Putamen (tissue), 1 donor: ENCODE results near the gene OSBPL7.

Experiments
- DNase-seq: peaks from one replicate; pipeline ENCODE4 v3.0.0-alpha.2; 2016; ENCODE audit warnings: low spot score

The OSBPL7 gene

DNA sequence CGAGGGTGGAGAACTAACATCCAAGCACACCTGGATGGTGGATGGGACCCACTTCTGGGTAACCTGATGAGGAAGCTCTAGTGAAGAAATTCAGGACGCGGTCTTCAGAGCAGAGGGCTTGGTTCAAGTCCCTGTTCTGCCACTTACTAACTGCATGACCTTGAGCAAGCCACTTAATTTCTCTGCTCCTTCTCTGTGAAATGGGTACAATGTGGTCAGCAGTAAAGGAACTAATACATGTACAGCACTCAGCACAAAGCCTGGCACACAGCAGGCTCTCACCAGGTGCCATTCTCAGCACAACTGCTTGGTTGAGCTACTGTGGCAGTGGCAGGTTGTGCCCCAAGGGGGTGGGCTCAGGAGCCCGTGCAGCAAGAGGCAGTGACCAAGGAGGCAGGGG, 1.9 kb upstream of the OSBPL7 start:
- no peak for DNase-seq

DNA sequence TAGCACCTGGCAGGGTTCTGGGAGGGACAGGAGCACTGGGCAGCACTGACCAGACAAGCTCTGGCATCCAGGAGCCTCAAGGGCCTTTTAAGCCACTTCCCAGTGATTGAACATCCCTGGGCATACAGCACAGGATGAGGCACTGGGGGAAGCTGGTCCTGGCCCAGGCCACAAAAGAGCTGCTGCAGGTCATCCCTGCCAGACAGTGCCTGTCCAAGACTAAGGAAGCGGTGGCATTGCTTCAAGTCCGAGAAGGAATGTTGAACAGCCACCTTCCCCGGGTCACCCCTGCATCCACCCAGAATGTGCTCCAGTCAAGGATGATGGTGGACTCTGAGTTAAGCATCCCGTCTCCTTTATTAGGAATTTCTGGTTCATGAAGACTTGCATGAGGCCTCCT, 1.2 kb upstream of the OSBPL7 start:
- no peak for DNase-seq

DNA sequence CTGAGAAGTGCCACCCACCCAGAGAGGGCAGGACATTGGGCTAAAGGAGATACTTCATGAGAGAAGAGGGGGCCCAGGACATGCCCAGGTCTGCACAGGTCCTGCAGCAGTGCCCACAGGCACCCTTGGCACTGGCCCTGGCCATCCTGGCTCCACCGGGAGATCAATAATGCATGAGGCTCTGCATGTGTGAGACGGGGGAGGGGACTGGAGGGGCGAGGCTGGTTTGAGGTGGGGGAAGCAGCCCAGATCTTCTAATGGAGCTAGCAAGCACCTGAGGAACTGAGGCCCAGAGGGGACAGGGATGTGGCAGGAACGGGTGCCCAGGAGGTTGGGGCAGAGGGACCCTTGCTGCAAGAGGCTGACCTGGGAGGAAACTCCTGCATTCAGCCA, 567 bp downstream of the OSBPL7 start:
- no peak for DNase-seq

DNA sequence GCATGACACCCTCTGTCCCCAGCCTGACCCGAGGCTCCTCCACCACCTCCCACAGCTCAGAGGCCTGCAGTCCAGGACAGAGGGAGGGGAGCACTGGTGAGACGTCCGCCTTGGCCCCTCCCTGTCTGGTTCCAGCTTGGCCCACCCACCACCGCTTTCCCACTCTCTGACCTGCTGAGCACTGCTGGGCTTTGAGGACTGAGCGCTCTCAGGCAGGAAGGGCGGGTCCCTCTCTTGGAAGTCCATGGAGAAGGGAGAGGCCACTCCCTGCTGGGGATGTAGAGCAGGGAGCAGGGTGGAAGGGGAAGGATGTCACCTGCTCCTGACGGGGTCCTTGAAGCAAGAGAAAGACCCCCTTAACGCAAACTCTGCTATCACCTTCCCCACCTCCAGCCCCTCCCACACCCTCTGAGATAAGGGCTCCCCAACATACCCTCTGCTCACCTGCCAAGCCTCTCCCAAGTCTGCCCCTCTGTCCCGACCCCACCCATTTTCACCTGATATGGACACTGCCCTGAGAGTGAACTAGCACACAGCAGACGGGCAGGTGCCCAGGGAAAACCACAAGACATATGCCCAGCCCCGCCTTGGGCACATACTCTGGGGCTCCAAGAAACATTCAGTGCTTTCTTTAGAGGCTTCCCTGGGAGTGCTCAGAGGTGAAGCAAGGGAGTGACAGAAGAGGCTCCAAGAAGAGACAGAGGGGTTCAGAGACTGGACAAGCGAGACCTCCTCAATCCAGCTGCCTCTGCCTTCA, 1.4 kb downstream of the OSBPL7 start:
- DNase-seq = no peak

DNA sequence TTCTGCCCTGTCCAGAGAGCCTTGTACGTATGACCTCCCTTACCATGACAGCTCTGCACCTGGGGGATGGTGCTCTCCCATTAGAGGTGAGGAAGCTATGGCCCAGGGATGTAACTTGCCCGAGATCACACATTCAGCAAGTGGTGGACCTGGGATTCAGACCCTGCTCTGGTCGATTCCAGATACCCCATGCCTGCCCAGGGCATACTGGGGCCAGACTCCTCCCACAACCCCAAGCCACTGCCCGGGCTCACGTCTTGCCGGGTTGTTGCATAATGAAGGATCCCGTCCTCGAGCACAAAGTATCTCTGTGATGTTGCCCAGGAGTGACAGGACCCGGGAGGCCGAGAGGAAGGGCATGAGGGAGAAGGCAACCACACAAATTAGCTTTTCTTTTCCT, 2.1 kb downstream of the OSBPL7 start:
- no peak for DNase-seq

DNA sequence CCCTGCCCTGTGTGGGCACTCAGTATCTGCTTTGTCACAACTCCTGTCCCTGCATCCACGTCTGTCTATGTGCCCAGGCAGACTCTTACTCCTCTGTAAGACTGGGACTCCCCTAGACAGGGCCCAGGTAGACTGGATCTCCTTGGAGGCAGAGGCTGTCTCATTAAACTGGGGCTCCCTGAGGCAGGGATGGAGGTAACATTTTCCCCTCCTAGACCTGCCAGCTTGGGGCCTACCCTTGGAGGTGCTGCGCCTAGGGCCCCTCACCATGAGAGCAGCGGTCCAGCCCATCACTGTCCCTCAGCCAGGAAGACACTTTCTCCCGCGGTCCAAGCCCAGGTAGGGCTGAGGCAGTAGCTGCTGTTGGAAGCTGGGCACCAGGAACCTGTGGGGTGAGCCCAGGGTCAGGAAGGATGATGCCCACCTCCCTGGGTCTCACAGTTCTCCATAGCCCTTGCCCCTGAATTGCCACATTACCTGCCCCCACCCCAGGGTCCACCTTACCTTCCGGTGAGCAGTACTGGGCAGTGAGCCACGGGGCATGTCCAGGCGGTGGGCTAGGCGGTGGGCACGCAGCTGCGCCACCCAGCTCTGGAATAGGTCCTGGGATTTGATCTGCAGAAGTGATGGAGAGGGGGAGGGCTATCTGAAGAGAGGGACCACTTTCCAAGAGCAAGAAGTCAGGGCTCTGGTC, 3.4 kb downstream of the OSBPL7 start:
- no peak for DNase-seq

DNA sequence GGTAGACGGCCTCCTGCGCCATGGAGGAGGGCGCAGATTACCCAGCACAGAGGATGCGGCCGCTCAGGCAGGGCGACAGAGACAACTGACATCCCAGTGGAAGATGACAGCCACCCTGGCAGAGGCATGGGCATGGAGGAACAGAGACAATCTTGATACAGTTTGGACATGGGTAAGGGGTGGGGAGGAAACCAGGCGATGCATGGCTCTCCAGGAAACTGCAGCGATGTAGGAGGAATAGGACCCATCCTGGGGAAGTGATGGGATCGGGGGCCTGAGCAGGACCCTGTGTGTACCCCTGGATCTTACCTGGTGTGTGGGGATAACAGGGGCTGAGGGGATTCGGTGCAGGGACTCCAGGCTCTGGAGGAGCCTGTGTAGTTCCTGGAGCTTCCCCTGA, 4.6 kb downstream of the OSBPL7 start:
- DNase-seq = no peak

DNA sequence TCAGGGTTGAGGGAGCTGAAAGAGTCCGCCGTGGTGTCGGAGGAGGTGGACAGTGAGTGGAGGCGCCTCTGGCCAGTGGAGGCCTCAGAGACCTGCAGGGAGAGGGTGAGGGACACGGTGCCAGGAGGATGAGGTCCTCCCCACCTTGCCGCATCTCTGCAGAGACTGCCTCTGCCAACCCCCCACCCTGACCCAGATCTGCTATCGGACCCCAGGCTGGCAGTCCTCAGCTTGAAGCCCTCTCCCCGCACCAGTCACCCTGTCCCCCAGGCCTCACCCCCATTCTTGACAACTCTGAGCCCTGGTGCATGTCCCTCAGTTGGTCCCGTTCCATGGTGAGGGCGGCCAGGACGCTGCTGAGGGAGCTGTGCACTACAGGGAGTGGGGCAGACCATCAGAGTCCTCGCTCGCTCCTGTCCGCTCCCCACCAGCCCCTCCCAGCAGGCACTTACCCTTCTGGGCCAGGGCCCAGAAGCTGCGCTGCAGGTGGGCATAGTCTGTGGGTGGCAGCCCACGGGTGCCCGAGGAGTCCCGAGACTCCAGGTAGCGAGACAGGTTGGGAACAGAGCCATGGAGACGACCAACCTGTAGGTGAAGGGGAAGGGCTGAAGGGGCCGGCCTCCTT, 5.4 kb downstream of the OSBPL7 start:
- DNase-seq = no peak

DNA sequence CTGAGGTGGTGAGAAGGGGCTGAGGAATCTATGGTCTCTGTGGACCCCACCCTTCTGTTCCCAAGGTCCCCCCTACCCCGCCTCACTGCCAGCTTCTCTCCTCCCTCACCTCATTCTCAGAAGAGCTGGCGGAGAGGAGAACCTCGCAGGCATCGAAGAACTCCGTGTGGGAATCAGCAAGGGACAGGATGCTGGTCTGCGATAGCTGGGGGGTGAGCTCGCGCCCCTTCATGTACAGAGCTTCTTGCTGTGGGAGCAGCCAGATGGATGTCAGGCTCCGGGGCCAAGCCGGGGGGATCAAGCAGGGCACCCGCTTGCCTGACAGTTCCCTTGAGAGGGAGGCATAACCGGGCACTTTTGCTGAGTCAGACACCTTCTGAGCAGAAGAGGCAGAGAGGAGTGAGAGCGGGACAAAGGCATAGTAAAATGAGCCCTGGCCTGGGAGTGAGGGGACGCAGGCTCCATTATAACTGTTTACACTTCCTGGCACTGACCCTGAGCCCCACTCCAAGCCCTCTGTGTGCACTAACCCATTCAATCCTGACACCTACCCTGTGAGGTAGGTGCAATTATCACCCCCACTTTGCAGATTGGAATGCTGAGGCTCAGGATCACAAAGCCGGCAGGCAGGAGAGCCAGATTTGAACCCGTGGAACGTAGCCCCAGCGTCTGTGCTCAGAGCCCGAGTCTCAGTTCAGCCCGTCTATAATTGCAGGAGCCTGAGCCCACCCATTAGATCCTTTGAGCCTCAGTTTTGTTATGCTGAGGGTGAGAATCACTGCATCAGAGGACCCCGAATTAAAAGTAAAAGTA, 6.3 kb downstream of the OSBPL7 start:
- no peak for DNase-seq

DNA sequence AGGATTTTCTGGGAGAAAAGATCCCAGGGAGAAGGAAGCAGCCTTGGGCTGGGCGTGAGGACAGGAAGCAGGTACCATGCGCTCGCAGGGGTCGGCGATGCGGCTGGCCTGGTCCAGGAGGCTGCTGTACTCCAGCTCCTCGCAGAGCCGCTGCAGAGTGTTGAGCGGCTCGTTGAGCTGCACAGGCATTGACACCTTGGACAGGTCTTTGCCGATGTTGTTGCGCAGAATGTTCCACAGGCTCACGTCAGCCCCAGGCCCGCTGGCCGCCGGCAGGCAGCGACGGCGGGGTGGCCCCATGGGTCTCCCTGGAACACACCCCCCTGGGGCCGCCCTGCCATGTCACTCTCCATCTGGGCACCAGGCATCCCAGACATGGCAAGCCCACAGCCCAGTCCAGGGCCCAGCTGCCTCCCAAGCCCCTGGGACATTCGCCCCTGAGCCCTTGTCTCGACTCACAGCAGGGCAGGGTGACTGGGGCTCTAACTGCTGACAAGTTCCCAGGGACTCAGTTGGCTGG, 8.0 kb downstream of the OSBPL7 start:
- no peak for DNase-seq

DNA sequence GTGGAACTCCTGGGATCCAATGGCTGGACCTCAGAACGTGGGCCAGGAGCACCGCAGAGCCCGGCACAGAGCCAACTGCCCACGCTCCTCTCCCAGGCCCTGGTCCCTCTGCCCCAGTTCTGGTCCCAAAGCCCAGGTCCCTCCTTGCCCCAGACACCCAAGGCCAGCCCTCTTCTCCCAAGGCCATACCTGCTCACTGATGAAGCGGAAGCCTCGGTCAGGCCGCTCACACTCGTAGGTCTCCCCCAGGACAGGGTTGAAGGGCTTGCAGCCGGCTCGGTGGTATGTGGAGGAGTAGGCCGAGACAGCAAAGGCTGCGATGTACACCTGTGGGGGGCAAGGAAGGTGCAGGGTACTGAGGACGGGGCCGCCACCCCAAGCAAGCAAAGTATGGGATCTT, 8.5 kb downstream of the OSBPL7 start:
- DNase-seq = no peak

DNA sequence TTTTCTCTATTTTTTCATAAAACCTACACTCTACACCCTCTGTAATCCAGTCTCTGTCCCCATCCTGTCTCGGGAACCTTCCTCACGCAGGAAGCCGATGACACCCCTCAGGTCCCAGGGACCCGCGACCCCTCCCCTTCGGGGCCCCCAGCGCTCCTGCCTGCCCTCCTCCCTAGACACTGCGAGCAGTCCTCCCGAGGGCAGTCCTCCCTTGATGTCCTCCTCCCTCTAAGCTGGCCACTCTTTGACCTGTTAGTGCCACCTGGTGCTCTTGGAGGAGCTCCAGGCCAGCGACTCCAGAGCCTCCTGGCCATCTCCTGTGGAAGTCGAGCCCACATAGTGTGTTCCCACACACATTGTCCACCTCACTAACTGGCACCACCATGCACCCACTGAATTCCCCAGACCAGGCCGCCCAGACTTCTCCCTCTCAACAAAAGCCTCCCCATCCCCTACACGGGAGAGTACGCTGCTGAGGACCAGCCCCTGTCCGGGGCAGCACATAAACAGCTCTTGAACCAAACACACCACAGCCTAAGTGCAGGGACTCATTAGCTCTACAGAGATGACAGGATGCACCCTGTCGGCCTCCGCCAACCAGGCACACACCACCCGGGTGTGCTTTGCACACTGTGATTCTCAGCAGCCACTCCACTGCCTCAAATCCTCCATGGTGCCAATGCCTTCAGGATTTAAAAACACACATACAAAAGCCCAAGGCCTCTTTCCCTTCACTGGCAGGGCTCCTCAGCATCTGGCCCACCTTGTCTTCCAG, 9.3 kb downstream of the OSBPL7 start:
- DNase-seq = no peak

DNA sequence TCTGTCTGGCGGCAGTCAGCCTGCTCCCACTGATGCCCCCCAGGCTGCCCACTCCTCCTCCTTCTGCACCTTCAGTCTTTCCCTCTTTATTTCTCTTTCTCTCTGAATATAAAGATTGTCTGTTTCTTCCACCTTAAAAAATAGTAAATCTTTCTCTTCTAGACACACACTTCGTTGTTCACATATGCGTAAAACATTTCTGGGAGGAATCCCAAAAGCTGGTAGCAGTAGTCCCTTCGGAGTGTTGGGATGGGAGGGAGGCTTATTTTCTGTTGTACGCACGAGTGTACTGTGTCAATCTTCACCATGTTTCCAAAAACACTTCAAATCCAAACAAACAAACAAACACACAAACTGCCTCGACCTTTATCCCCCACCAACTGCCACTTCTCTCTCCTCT, 9.9 kb downstream of the OSBPL7 start:
- no peak for DNase-seq

DNA sequence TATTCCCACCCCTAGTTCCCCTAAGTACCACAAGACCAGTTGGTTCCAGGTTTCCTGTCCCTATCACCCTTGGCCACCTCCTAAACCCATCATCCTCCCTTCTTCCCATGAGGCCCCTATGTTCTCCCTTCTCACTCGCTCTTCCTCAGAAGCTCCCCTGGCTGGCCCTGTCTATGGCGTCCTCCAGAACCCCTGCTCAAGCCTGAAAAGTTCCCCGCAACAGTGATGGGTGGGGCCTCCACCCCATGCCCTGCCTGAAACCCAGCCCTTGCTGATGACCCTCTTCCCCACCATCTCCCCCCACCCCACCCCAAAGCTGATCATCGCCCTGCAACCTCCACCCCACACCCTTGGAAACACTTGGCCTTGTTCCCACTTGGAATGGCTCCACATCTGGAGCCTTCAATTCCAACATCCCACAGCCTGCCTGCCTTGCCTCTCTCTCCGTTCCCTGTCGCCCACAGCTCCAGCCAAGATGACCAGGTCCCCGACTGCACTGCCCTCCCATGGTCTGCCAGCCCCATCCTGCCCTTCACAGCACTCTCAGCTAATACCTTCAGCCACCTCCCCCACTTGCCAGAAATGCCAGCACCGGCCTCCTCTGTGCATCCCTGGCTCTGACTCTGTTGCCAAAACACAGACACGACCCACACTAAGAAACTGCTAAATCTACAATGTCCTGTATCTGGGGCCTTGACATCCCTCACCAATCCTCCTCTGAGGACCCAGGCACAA, 10.5 kb downstream of the OSBPL7 start:
- DNase-seq = no peak

DNA sequence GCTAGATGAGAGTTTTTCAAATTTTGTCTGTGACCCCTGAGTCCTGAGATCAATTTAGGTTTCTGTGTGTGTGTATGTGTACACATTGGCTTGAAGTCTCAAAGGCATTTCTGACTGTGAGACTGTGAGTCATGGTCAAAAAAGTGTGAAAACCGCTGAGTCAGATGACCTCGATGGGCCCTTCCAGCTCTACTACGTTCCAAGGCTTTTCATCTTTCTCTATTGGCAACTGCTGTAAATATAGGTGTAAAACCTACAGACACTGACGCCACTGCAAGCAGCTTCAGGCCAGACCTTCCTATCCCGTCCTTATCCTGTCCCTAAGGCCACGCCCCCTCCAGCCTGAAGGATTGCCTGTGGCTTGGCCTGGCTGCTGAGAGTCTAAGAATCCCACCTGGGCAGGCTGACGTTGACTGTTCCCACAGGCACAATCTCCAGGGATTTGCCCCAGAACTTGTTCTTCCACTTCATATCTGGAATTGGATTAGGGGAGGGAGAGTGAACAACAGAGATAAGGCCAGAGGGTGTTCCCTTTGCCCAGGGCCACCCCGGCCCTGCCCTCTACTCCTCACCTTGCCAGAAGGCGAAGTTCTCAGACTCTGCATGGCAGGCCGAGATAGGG, 11.3 kb downstream of the OSBPL7 start:
- DNase-seq = no peak

DNA sequence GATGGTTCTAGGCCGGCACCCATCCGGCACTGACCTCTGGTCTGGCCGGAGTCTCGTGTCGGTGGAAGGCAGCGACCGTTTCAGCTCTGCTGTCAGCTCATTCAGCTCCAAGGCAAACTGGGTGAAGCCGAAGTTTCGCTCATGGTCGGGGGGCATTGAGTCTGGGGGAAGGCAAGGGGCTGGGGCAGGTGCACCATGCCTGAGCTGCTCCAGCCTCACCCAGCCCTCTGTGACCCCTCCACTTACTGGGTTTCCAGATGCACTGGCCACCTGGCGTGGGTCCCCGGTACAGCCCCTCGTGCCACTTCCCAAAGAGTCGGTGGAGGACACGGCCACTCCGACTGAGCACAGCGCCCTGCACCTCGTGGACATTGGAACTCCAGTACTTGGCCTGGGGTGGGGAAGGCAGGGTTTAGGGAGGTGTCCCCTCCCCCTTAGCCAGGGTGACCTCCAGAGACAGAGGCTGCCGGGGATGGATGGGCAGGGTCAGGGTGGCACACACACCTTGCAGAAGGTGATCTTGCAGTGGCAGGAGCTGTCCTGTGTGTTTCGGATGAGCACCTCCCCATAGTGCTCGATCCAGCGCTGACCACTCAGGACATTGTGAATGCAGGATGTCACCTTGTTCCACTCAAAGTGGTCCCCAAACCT, 12.6 kb downstream of the OSBPL7 start:
- no peak for DNase-seq

DNA sequence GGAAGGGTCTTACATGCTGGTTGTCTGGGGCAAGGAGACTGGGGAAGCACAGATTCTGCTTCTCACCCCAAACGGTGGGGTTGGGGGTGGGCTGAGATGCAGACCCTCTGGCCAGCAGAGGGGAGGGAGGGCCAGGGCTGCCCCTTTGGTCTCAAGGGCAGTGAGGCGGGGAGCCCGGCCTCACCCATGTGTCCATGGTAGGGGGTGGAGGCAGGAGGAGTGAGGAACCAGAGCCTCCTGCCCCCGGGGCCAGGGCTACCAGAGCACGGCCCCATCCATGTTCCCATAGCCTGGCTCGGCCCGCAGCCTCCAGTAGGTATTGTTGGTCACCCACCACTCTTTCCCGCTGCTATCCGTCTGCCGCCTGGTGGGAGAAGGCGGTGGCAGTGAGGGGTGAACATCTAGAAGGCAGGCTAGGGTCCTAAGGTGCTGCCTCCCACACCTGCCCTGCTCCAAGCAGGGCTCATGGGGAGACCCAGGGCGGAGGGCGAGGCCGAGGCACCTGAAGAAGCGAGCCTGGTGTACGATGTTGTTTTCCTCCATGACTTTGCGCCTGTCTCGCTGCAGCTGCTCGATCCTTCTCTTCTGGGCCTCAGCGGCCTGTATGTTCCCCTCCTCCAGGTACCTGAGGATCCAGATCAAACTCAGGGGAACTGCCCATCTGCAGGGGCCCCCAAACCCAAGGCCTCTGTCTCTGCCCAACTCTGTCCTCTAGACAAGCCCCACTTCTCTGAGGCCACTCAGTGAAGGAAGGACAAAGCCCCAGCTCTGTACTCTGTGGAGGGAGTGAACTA, 13.4 kb downstream of the OSBPL7 start:
- no peak for DNase-seq

DNA sequence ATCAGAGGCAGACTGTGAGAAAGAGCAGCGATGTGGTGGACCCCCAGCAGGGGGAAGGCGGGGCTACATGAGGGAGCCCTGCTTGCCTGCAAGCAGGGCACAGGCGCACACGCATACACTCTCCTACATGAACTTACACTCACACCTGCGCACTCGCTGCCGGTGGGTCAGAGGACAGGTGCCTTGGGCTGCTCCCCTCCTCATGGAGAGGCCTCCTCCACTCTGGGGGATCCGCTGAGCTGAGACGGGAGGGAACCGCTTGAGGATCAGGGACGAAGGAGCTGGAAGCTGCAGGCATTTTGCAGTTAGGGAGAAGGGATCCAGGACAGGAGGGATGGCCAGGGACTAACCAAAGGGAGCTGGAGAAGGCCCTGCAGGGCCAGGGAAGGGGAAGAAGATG, 14.2 kb downstream of the OSBPL7 start:
- no peak for DNase-seq

DNA sequence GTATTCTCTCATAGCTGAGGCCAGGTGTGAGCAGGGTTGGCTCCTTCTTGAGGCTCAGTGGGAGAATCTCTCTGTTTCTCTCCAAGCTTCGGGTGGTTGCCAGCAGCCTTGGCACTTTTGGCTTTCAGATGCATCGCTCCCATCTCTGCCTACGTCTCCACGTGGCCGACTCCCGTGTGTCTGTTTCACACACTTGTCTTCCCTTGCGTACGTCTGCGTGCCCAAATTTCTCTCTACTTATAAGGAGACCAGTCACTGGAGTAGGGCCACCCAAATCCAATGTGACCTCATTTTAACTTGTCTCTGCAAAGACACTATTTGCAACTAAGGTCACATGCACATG, 14.7 kb downstream of the OSBPL7 start:
- no peak for DNase-seq
